GM19240 (cell line): ENCODE data around the gene PNMA6E.
"Not testable (repeated sequence)": the region's sequence is repeated elsewhere in the genome, so short reads cannot be mapped to it uniquely, and the experiment has no call there.

Experiments
- DNase-seq: peaks from one replicate; pipeline ENCODE4 v3.0.0; 2011; ENCODE audit warnings: low spot score; ENCODE audit not compliant: insufficient read length

PNMA6E gene

DNA sequence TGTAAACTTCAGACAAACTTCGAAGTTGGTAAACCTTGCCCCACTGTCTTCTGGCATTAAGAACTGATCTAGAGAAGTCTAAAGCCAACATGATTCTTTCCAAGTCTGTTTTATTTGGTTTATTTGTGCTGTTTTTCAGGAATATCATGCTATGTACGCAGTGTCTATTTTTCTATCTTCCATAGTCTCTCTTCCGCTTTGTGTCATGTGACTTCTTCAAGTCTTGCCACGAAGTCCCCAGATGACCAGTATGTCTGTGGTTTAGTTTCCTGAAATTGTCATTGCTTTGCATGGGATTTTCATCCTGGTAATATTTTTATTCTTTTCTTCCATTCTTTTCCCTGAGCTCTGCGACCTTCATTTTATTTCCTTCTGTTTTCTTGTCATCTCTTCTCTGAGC is 15.1 kb downstream of the PNMA6E start:
- no peak for DNase-seq

DNA sequence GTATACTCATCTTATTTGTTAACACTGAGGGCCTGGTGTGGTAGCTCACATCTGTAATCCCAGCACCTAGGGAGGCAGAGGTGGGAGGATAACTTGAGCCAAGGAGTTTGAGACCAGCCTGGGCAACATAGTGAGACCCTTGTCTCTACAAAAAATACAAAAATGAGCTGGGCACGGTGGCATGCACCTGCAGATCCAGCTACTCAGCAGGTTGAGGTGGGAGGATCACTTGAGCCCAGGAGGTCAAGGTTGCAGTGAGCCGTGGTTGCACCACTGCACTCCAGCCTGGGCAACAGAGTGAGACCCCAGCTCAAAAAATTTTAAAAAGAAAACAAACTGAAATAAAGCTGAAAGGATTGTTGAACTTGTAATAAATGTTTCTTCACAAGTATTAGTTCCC is 16.2 kb downstream of the PNMA6E start:
- DNase-seq = not testable (repeated sequence)

DNA sequence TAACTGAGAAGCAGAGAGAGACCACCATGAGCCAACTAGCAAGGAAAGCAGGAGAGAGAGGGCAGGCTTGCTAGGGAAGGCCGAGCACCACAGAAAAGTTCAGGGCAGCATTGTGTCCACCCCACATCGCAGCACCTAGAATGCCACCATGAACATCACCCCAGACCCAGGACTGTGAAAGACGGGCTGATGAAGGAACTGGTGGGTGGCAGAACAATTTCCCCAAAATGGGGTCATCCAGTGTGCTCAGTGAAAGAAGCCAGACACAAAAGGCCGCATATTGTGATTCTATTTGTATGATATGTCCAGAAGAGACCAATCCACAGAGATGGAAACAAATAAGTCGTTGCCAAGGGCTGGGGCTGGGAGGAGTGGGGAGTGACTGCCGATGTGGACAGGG is 16.8 kb downstream of the PNMA6E start:
- no peak for DNase-seq

DNA sequence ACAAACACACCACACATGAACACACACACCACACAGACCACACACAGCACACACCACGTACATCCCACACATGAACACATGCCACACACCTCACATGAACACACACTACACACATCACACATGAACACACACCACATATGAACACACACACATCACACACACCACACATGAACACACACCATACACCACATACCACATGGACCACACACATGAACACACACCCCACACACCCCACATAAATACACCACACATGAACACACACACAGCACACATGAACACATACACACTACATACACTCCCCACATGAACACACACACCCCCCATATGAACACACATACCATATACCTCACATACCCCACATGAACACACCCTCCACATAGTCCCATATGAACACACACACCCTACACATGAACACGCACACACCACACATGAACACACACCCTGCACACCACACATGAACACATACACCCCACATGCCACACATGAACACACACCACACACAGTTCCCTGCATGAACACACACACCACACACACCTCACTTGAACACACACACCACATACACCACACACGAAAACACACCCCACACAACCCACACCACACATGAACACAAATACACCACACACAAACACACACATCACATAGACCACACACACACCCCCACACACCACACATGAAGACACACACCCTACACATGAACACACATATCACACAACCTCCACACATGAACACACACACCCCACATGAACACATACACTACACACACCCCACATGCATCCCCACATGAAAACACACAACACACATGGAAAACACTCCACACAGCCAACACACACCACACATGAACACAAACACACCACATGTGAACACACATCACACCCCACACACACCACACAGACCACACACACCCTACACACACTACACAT is 18.3 kb downstream of the PNMA6E start:
- DNase-seq = no peak

DNA sequence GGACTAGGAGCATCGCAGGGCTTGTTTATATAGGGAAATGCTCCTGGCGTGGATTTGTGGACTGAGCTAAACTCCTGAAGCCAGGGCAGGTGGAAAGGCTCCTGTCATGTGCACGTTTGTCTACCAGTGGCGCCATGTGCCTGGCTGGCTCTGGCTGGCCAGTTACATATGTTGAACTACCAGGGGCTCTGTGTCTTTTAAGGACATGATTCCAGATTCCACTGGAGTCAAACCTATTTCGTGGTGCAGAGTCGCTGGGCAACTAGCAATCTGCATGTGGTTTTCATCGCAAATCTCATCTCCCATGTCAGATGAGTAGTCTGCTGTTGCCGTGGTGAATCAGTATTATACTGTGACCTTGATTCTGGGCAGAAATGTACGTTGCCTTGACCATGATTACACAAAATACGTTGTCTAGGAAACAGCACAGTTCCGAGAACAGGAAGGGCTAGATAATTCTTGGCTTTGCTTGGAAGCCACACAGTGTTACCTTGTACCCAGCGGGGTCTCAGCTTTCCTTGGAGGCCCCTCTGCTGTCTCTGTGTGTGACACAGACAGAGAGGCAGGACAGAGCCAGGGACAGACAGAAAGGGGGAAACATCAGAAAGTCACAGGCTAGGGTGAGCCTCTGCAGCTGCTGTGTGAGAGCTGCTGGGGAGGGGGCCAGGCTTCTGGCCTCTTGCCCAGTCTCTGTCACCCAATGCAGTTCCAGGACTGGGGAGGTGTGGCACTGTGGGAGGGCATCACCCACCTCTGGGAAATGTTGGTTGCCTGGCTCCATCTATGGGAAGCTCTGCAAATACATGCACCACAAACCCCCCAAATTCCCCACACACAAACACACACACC is 19.2 kb downstream of the PNMA6E start:
- no peak for DNase-seq

DNA sequence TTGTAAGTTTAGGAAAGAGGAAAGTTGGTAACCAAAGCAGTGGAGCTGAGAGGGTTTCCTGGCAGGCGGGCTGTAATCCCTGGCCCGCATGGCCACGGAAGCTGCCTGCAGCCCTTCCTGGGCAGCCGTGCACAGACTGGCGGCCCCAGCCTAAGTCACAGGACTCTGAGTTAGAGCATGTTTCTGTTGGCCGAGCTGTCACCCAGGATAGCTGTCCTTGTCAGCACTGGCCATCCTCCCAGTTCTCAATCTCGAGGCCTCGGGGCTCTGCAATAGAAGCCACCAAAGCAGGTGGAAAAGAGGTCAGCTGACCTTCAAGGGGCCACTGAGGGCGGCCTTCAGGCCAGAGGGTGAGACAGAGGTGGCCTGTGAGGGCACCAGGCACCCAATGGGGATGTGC is 20.5 kb downstream of the PNMA6E start:
- DNase-seq = no peak

DNA sequence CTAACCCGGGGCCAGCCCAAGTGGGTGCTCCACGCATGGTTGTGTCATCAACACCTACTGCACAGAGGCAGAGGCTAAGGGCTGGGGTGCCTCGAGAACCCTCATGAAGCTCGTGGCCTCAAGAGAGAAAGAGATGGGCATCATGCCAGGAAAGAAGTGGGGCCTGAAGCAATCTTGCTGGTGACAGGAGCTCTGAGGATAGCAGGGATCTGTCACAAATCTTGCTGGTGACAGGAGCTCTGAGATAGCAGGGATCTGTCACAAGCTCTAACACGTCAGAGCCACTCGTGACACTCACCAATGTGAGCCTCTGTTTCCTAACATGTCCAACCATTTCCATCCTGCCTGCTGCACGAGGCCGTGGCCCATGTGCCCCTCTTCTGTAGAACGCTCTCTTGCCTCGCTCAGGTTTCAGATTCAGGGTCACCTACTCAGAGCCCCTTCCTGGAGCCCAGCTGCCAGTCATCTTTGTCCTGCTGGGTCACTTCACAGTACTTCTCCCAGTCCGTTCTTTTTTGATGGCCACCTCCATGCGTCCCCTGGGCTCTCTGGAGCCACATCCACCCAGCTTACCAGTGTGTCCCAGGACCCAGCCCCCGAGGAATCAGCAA is 21.1 kb downstream of the PNMA6E start:
- DNase-seq = no peak

DNA sequence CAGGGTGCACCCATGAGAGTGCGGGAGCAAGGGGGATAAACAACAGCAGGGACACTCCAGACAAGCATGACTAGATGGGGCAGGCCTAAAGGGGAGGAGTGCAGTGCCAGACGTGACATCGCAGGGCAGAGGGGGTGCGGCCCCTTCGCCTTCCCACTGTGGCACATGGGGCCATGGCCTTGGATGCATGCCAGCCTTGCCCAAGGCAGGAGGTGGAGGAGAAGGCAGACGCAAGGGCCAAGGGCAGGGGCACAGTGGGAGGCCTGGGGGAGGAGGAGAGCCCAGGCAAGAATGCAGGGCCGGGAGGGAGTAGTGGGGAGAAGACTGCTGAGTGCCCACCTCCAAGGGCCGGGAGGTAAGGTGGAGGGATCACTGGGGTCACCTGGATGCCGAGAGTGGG is 21.6 kb downstream of the PNMA6E start:
- no peak for DNase-seq

DNA sequence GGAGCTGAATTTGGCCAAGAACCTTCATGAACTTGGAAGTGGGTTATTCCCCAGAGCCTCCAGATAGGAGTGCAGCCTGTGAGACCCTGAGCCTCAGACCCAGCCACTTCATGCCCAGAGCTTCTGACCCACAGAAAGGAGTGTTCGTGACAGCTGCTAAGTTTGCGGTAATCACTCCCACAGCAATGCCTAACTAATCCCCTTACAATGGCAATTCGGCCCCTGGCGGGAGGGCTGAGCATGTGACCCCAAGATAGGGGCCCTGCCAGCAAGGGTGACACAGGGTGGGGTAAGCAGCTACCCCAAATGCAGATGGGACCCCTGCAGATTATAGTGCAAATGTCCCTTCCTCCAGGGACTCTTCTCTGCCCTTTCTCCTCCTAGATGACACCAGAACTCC is 22.5 kb downstream of the PNMA6E start:
- no peak for DNase-seq

DNA sequence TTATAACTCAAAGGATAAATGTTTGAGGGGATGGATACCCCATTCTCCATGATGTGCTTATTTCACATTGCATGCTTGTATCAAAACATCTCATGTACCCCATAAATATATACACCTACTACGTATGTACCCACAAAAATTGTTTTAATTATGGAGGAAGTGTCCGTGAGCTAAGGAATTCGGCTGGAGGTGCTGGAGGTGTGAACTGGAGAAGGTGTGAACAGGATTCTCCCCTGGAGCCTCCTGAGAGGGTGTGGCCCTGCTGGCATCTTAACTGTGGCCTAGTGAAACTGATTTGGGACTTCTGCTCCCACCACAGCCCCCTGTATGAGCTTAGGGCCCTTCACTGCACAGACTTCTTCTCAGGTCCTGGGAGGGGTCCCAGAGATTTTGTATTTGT is 23.4 kb downstream of the PNMA6E start:
- DNase-seq = no peak

DNA sequence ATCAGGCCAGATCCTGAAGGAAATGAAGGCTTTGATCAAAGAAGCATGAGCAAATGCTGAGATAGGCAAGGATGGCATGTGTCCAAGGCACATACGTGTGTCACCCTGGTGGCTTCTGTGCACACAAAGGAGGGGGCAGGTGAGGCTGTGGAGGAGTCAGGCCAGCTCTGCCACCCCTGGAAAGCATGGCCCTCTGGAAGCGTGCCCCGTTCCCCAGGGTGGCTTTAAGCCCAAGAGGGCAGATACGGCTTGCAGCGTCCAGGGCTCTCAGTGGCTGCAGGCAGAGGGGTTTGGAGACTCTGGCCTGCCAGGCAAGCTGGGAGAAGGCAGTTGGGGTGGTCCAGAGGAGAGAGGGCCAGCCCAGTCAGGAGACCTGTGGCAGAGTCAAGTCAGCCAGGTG is 25.6 kb downstream of the PNMA6E start:
- no peak for DNase-seq

DNA sequence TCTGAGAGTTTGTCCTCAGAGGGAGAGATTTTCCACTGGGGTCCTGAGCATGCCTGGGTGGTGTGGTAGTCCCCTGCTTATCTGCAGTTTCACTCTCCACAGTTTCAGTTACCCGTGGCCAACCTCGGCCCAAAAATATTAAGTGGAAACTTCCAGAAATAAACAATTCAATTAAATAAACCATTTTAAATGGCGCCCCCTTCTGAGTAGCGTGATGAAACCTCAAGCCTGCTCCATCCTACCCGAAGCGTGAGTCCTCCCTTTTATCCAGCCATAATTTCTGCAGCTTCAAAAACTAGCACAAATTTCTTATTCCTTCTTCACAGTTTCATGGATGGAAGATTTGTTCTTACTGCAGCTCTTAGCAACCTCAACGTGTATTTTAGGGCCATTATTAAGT is 26.7 kb downstream of the PNMA6E start:
- no peak for DNase-seq

DNA sequence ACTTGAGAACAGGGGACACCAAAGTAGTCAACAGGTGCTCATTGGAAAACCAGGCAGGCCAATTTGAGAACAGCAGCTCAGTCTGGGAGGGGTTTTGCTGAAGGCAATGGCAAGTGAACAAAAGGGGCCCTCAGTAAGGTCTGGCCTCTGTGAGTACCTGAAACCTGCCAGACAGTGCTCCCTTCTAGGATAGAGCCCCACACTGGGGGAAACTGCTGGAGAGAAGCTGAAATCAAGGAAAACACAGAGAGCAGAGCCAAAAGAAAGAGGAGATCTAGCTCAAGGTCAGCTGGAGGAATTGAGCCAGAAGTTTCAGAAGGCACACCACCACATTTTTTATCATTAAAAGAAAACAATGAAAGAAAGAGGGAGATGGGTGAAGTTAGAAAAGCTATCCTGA is 28.2 kb downstream of the PNMA6E start:
- no peak for DNase-seq

DNA sequence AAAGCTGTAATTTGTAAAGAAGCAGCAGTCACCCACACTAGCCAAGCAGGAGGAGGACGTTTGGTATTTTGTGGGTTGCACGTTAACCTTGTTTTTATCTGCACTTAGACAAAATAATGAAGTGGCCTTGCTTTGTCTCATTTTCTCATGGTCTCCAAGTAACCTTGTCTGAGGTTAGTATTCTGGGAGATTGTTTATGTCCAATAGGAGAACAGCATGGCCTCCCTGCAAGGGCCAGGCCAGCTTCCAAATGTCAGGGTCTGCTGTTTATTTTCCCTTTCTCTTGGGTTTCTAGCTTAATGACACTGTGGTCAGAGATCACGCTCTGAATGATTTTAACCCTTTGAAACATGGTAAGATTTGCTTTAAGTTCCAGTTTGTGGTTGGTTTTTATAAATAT is 29.9 kb downstream of the PNMA6E start:
- DNase-seq = no peak

DNA sequence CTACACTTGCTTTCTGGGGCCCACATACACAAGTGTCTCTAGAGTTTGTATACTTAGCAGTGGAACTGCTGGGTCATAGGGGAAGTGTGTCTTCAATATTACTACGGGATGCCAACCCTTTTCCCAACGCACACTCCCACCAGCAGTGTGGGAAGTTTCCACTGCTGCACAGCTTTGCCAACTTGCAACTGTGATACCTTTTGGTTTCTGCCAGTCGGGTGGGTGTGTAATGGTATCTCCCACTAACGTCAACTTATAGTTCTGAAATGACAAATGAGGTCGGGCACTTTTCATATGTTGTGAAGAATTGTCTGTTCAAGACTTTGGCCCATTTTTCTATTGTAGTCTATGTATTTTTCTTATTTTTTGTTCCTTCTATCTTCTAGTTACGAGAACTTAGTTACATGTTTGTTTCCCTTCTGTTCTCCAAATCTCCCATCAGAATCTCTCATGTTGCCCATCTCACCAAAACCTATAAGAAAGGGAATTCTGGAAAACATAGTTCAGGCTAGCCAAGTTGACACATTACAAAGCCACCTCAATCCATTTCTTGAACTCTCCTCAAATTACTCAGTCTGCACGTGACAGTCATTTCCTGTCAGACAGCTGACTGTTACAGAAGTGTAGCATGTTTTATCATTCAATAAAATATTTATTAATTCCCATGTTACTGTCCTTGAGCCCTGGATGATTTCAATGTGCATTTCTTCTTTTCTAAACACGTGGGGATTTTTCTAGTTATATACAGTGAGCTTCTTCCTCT is 30.7 kb downstream of the PNMA6E start:
- DNase-seq = no peak

DNA sequence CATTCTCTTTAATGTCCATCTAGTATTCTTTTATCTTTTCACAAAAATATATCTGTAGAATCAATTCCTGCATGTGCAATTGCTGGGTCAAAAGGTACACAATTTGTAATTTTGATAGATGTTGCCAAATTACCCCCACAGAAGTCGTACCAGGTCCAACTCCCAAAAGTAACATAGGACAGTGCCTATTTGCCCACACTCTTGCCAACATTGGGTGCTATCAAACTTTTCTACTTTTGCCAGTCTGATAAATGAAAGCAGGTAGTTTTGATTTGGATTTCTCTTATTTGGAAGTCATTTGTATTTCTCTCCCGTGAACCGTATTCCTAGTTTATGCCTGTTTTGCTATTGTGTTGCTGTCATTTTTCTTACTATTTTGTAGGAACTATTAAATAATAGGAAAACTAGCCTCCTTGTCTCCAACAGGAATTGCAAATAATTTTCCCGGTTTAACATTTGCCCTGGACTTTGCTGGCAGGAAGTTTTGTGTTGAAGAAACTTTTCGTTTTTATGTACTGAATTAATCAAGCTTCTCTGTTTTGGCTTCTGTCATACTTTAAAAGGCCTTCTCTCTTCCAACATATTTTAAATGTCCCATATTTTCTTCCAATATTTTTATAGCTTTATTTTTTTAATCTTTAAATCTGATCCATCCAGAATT is 34.1 kb downstream of the PNMA6E start:
- DNase-seq = no peak

DNA sequence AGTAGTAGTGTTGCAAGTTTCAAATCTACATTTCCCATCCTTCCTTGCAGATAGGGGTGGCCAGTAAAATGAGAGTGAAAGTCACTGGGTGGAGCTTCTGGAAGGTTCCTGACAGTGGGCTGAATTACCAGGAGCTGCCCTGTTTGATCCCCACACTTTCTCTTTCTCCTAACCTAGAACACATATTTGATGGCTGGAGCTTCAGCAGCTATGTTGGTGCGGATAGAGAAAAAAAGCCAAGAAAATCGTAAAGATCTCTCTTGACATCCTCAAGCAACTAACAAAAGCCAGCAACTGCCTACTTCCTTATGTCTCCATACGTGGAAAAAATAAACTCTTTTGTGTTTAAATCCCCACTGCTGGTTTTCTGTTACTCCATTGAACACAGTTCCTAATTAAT is 35.0 kb downstream of the PNMA6E start:
- DNase-seq = no peak

DNA sequence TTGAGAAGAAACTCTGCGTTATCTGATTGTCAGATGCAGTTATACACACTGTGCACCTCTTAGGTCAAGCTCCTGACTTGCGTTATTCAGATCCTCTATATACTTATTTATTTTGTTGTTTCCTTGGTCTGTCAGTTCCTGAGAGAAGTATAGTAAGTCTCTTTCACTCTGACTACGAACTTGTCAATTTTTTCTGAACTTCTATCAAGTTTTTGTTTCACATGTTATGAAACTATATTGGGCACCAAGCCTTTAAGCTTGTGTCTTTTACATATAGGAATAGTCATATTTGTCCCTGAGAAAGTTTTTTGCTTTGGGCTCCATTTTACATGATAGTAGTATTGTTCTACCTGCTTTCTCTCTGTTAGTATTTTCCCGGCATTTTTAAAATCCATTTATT is 35.5 kb downstream of the PNMA6E start:
- DNase-seq = no peak

DNA sequence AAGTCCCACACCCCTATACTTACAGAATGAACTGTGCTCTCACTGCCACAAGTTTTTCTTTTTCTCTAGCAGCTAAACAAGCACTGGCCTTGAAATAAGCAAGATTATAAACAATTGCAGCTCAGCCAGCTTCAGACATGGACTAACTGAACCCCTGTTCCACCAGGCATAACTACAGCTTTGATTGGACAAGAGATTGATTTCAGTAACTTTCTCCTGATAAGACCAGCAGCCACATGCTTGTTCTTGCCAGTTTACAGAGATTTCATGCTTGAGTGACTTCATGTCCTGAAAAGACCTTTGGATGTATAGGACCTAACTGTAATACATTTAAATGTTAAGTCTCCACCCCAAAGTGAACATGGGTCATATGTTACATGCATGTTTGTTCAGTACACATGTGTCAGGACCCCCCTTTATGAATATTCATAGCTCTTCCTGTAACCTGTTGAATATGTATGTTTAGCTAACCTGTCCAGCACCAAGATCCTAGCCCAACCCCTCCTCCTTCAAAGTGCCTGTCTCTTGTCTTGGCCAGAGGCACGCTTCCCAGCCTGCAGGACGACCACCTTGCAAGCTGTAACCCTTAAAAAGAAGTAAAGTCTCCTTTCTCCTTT is 39.3 kb downstream of the PNMA6E start:
- DNase-seq = no peak

DNA sequence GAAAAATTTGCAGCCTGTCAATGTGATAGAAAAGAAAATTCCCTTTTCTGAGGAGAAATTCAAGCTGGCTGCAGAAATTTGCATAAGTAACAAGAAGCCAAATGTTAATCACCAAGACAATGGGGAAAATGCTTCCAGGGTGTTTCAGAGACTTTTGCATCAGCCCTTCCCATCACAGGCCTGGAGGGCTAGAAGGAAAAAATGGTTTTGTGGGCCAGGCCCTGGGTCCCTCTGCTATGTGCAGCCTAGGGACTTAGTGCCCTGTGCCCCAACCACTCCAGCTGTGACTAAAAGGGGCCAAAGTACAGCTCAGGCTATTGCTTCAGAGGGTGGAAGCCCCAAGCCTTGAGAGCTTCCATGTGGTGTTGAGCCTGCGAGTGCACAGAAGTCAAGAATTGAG is 43.3 kb downstream of the PNMA6E start:
- no peak for DNase-seq
